HepG2 (cell line): ENCODE results near the gene ZNF488.
"Not testable (repeated sequence)": the region's sequence is repeated elsewhere in the genome, so short reads cannot be mapped to it uniquely, and the experiment has no call there.

Experiments used
- MXD4 ChIP-seq: IDR thresholded peaks from 2 replicates; pipeline ENCODE4 v1.6.1; 2016; ENCODE audit warnings: mild to moderate bottlenecking, missing biosample characterization, missing genetic modification reagents
- ZFX ChIP-seq: sonication (generic); formaldehyde crosslinking; IDR thresholded peaks from 2 replicates; pipeline ENCODE4 v1.4.0; 2020; ENCODE audit warnings: mild to moderate bottlenecking, low read depth, missing genetic modification reagents, moderate library complexity
- ZNF670 ChIP-seq: sonication (generic); formaldehyde crosslinking; IDR thresholded peaks from 2 replicates; pipeline ENCODE4 v1.8.0; 2022; ENCODE audit warnings: mild to moderate bottlenecking, missing genetic modification reagents, borderline replicate concordance
- ZNF776 ChIP-seq: sonication (generic); formaldehyde crosslinking; IDR thresholded peaks from 2 replicates; pipeline ENCODE4 v1.4.0; 2020; ENCODE audit warnings: mild to moderate bottlenecking, missing genetic modification reagents
- ZSCAN29 ChIP-seq: sonication (generic); formaldehyde crosslinking; conservative IDR thresholded peaks from 2 replicates; pipeline ENCODE4 v1.4.0; 2020; ENCODE audit warnings: mild to moderate bottlenecking, missing genetic modification reagents
- TF ChIP-seq, protein P1 (sequence below): sonication (generic); formaldehyde crosslinking; IDR thresholded peaks from 2 replicates; pipeline ENCODE4 v1.4.0; 2020; ENCODE audit warnings: missing genetic modification reagents, borderline replicate concordance
- TF ChIP-seq, protein P2 (sequence below): sonication (generic); formaldehyde crosslinking; IDR thresholded peaks from 2 replicates; pipeline ENCODE4 v1.4.0; 2020; ENCODE audit warnings: low read depth, mild to moderate bottlenecking, missing genetic modification reagents
- TF ChIP-seq, protein P3 (sequence below): sonication (generic); formaldehyde crosslinking; IDR thresholded peaks from 2 replicates; pipeline ENCODE4 v1.4.0; 2020; ENCODE audit warnings: mild to moderate bottlenecking, missing genetic modification reagents
- TF ChIP-seq, protein P4 (sequence below): sonication (generic); formaldehyde crosslinking; IDR thresholded peaks from 2 replicates; pipeline ENCODE4 v1.8.0; 2022; ENCODE audit warnings: missing genetic modification reagents, low read depth, mild to moderate bottlenecking, borderline replicate concordance
- TF ChIP-seq, protein P5 (sequence below): sonication (generic); formaldehyde crosslinking; IDR thresholded peaks from 2 replicates; pipeline ENCODE4 v1.5.0; 2020; ENCODE audit warnings: mild to moderate bottlenecking, missing genetic modification reagents, moderate library complexity
- TF ChIP-seq, protein P6 (sequence below): sonication (generic); formaldehyde crosslinking; IDR thresholded peaks from 2 replicates; pipeline ENCODE4 v1.8.0; 2022; ENCODE audit warnings: mild to moderate bottlenecking, missing genetic modification reagents, moderate library complexity

DNA sequence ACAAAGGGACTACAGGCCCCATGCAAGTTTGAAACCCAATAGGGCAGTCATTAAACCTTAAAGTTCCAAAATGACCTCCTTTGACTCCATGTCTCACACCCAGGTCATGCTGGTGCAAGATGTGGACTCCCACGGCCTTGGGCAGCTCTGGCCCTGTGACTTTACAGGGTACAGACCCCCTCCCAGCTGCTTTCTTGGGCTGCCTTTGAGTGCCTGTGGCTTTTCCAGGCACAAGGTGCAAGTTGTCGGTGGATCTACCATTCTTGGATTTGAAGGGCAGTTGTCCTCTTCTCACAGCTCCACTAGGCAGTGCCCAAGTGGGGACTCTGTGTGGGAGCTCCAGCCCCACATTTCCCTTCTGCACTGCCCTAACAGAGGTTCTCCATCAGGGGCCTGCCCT is 2.0 kb upstream of the ZNF488 start:
- TF ChIP-seq, protein P1, sequence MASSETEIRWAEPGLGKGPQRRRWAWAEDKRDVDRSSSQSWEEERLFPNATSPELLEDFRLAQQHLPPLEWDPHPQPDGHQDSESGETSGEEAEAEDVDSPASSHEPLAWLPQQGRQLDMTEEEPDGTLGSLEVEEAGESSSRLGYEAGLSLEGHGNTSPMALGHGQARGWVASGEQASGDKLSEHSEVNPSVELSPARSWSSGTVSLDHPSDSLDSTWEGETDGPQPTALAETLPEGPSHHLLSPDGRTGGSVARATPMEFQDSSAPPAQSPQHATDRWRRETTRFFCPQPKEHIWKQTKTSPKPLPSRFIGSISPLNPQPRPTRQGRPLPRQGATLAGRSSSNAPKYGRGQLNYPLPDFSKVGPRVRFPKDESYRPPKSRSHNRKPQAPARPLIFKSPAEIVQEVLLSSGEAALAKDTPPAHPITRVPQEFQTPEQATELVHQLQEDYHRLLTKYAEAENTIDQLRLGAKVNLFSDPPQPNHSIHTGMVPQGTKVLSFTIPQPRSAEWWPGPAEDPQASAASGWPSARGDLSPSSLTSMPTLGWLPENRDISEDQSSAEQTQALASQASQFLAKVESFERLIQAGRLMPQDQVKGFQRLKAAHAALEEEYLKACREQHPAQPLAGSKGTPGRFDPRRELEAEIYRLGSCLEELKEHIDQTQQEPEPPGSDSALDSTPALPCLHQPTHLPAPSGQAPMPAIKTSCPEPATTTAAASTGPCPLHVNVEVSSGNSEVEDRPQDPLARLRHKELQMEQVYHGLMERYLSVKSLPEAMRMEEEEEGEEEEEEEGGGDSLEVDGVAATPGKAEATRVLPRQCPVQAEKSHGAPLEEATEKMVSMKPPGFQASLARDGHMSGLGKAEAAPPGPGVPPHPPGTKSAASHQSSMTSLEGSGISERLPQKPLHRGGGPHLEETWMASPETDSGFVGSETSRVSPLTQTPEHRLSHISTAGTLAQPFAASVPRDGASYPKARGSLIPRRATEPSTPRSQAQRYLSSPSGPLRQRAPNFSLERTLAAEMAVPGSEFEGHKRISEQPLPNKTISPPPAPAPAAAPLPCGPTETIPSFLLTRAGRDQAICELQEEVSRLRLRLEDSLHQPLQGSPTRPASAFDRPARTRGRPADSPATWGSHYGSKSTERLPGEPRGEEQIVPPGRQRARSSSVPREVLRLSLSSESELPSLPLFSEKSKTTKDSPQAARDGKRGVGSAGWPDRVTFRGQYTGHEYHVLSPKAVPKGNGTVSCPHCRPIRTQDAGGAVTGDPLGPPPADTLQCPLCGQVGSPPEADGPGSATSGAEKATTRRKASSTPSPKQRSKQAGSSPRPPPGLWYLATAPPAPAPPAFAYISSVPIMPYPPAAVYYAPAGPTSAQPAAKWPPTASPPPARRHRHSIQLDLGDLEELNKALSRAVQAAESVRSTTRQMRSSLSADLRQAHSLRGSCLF: not testable (repeated sequence)
- not testable (repeated sequence) for TF ChIP-seq ZNF670 (CRISPR knock-in tag); ZFX (CRISPR knock-in tag); MXD4 (CRISPR knock-in tag); ZSCAN29 (CRISPR knock-in tag); ZNF776
- TF ChIP-seq, protein P2, sequence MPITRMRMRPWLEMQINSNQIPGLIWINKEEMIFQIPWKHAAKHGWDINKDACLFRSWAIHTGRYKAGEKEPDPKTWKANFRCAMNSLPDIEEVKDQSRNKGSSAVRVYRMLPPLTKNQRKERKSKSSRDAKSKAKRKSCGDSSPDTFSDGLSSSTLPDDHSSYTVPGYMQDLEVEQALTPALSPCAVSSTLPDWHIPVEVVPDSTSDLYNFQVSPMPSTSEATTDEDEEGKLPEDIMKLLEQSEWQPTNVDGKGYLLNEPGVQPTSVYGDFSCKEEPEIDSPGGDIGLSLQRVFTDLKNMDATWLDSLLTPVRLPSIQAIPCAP: not testable (repeated sequence)
- TF ChIP-seq, protein P3, sequence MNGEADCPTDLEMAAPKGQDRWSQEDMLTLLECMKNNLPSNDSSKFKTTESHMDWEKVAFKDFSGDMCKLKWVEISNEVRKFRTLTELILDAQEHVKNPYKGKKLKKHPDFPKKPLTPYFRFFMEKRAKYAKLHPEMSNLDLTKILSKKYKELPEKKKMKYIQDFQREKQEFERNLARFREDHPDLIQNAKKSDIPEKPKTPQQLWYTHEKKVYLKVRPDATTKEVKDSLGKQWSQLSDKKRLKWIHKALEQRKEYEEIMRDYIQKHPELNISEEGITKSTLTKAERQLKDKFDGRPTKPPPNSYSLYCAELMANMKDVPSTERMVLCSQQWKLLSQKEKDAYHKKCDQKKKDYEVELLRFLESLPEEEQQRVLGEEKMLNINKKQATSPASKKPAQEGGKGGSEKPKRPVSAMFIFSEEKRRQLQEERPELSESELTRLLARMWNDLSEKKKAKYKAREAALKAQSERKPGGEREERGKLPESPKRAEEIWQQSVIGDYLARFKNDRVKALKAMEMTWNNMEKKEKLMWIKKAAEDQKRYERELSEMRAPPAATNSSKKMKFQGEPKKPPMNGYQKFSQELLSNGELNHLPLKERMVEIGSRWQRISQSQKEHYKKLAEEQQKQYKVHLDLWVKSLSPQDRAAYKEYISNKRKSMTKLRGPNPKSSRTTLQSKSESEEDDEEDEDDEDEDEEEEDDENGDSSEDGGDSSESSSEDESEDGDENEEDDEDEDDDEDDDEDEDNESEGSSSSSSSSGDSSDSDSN: not testable (repeated sequence)
- TF ChIP-seq, protein P4, sequence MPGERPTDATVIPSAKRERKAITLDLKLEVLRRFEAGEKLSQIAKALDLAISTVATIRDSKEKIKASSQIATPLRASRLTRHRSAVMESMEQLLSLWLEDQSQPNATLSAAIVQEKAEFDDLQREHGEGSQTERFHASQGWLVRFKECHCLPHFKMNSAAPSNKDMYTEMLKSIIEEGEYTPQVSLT (CRISPR knock-in tag): not testable (repeated sequence)
- TF ChIP-seq, protein P5, sequence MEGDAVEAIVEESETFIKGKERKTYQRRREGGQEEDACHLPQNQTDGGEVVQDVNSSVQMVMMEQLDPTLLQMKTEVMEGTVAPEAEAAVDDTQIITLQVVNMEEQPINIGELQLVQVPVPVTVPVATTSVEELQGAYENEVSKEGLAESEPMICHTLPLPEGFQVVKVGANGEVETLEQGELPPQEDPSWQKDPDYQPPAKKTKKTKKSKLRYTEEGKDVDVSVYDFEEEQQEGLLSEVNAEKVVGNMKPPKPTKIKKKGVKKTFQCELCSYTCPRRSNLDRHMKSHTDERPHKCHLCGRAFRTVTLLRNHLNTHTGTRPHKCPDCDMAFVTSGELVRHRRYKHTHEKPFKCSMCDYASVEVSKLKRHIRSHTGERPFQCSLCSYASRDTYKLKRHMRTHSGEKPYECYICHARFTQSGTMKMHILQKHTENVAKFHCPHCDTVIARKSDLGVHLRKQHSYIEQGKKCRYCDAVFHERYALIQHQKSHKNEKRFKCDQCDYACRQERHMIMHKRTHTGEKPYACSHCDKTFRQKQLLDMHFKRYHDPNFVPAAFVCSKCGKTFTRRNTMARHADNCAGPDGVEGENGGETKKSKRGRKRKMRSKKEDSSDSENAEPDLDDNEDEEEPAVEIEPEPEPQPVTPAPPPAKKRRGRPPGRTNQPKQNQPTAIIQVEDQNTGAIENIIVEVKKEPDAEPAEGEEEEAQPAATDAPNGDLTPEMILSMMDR (CRISPR knock-in tag): not testable (repeated sequence)
- TF ChIP-seq, protein P6, sequence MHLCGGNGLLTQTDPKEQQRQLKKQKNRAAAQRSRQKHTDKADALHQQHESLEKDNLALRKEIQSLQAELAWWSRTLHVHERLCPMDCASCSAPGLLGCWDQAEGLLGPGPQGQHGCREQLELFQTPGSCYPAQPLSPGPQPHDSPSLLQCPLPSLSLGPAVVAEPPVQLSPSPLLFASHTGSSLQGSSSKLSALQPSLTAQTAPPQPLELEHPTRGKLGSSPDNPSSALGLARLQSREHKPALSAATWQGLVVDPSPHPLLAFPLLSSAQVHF: not testable (repeated sequence)
